Measurements from ENCODE around the gene RGS17. TPM values are rescaled to one million over a fixed set of nuclear protein-coding genes. Genes with fewer than 3 reads are reported as not detected.

The RGS17 gene
- polyA plus RNA-seq, 1 donor: 2.4 TPM

Other genes starting within 250 kb of the RGS17 start
- gene FBXO5, start 148.2 kb downstream of the RGS17 start, polyA plus RNA-seq: 14.1 TPM
- gene MTRF1L, start 128.6 kb downstream of the RGS17 start, polyA plus RNA-seq: 15.7 TPM